HG03378 (cell line): ENCODE results near the gene AEBP2.

Experiments used
- ATAC-seq: cut with Tn5 transposase; IDR thresholded peaks from one replicate; pipeline ENCODE4 v1.9.1; 2021; ENCODE audit warnings: mild to moderate bottlenecking, moderate library complexity; ENCODE audit not compliant: unreplicated experiment

AEBP2 gene

GRCh38 chr12:19546611-19547162 is 107.4 kb downstream of the AEBP2 start:
- ATAC-seq: no peak

GRCh38 chr12:19547271-19547671 is 108.0 kb downstream of the AEBP2 start:
- no peak for ATAC-seq

GRCh38 chr12:19548834-19549233 is 109.5 kb downstream of the AEBP2 start:
- no peak for ATAC-seq

GRCh38 chr12:19550626-19551025 is 111.3 kb downstream of the AEBP2 start:
- ATAC-seq: peak; percentile 51

- ATAC-seq: peak; percentile 94
Measured at GRCh38 chr12:19552441-19553097, 113.3 kb downstream of the AEBP2 start.

GRCh38 chr12:19553175-19553574 is 113.9 kb downstream of the AEBP2 start:
- no peak for ATAC-seq

GRCh38 chr12:19561411-19561961 is 122.2 kb downstream of the AEBP2 start:
- no peak for ATAC-seq
